ENCODE data around the gene RBBP6. TPM values are rescaled to one million over a fixed set of nuclear protein-coding genes. Genes with fewer than 3 reads are reported as not detected.
"Not testable (repeated sequence)": the region's sequence is repeated elsewhere in the genome, so short reads cannot be mapped to it uniquely, and the experiment has no call there.

Gene RBBP6
- total RNA-seq, 2 experiments from 2014 or later = 65.1 to 66.4 TPM

- H3K4me3 Mint-ChIP-seq = no peak overlapping the region
- no peaks in the 10 kb centered on the region for H3K27me3 Mint-ChIP-seq
- no peak overlapping the region for H3K27ac Mint-ChIP-seq
- H3K4me1 Mint-ChIP-seq = peaks cover 2% of the 10 kb centered on the region
- no peak for DNase-seq
- peaks cover 33% of the 10 kb centered on the region for H3K9me3 Mint-ChIP-seq
- peaks cover 59% of the 10 kb centered on the region for H3K36me3 Mint-ChIP-seq
These were observed 32.7 kb downstream of the RBBP6 start for GRCh38 chr16:24572069-24572468.

- Mint-ChIP-seq H3K4me3 (no peak overlapping the region), H3K4me1 (peaks cover 2% of the 10 kb centered on the region), H3K9me3 (peaks cover 33% of the 10 kb centered on the region), H3K27ac (no peak overlapping the region), H3K36me3 (peaks cover 50% of the 10 kb centered on the region), H3K27me3 (no peaks in the 10 kb centered on the region)
- no peak for DNase-seq
These were observed 33.8 kb downstream of the RBBP6 start for GRCh38 chr16:24573141-24573540.

GRCh38 chr16:24574515-24575485, 35.4 kb downstream of the RBBP6 start:
- H3K27ac Mint-ChIP-seq = not testable (repeated sequence)

GRCh38 chr16:24575791-24576190, 36.4 kb downstream of the RBBP6 start:
- not testable (repeated sequence) for H3K27me3 Mint-ChIP-seq, DNase-seq, H3K4me1 Mint-ChIP-seq, H3K27ac Mint-ChIP-seq, H3K4me3 Mint-ChIP-seq
- H3K9me3 Mint-ChIP-seq = peaks cover 16% of the 10 kb centered on the region
- peaks cover 25% of the 10 kb centered on the region for H3K36me3 Mint-ChIP-seq

More at GRCh38 chr16:24574515-24575485, 35.4 kb downstream of the RBBP6 start:
- not testable (repeated sequence) for H3K4me3 Mint-ChIP-seq, H3K27me3 Mint-ChIP-seq, DNase-seq, H3K4me1 Mint-ChIP-seq
- Mint-ChIP-seq H3K36me3 (peaks cover 33% of the 10 kb centered on the region), H3K9me3 (peaks cover 22% of the 10 kb centered on the region)

DNA sequence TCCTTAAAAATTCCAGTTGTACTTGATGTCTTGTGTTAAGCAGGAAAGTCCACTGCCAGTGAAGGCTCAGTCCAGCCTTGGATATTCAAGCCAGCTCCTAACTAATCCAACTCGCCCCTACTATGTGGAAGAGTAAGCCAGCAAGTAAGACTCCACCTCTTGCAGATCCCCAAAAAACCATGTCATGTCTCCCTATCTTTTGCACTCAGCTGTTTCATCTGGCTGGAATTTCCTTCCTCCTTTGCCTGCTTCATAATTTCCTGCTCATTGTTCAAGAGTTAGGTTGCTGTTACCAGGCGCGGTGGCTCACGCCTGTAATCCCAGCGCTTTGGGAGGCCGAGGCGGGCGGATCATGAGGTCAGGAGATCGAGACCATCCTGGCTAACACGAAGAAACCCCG, 37.8 kb downstream of the RBBP6 start:
- Mint-ChIP-seq H3K4me3 (no peak overlapping the region), H3K9me3 (peaks cover 3% of the 10 kb centered on the region), H3K36me3 (peaks cover 11% of the 10 kb centered on the region), H3K4me1 (peaks cover 2% of the 10 kb centered on the region), H3K27ac (no peak overlapping the region), H3K27me3 (no peaks in the 10 kb centered on the region)
- no peak for DNase-seq

DNA sequence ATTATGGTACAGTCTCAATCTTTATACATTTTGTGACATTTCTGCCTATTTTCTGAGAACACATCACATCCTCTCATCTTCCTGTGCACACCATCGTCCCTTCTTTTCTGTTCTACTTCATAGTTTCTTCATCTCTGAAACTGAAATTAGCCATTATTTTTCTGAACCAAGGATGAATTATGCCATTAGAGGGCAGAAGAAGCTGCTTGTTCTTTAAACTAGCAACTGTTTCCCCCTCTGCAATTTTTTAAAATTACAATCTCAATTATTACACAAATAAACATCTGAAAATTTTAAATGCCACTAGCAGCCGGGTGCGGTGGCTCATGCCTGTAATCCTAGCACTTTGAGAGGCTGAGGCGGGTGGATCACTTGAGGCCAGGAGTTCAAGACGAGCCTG, 41.3 kb downstream of the RBBP6 start:
- H3K4me3 Mint-ChIP-seq = no peak overlapping the region
- H3K4me1 Mint-ChIP-seq = peaks cover 3% of the 10 kb centered on the region
- H3K27me3 Mint-ChIP-seq = peaks cover 4% of the 10 kb centered on the region
- no peaks in the 10 kb centered on the region for H3K9me3 Mint-ChIP-seq
- no peak for DNase-seq
- H3K27ac Mint-ChIP-seq = no peak overlapping the region
- no peaks in the 10 kb centered on the region for H3K36me3 Mint-ChIP-seq

DNA sequence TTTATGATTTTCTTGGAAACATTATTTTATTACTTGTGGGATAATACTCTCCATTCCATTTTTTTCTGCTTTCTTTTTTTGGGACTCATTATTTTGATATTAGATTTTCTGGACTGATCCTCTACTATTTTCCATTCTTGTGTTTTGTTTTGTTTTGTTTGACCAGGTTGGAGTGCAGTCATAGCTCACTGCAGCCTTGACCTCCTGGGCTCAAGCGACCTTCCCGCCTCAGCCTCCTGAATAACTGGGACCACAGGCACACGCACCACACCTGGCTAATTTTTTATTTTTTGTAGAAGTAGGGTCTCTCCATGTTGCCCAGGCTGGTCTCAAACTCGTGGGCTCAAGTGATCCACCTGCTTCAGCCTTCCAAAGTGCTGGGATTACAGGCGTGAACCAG, 44.1 kb downstream of the RBBP6 start:
- Mint-ChIP-seq H3K36me3 (no peaks in the 10 kb centered on the region), H3K27ac (no peak overlapping the region), H3K4me1 (peaks cover 3% of the 10 kb centered on the region), H3K4me3 (no peak overlapping the region), H3K9me3 (no peaks in the 10 kb centered on the region), H3K27me3 (peaks cover 12% of the 10 kb centered on the region)
- no peak for DNase-seq

GRCh38 chr16:24589997-24590396, 50.6 kb downstream of the RBBP6 start:
- DNase-seq = no peak
- H3K4me3 Mint-ChIP-seq = no peak overlapping the region
- peaks cover 12% of the 10 kb centered on the region for H3K27me3 Mint-ChIP-seq
- H3K4me1 Mint-ChIP-seq = peaks cover 2% of the 10 kb centered on the region
- H3K9me3 Mint-ChIP-seq = no peaks in the 10 kb centered on the region
- H3K36me3 Mint-ChIP-seq = no peaks in the 10 kb centered on the region
- no peak overlapping the region for H3K27ac Mint-ChIP-seq

GRCh38 chr16:24598777-24599437, 59.5 kb downstream of the RBBP6 start:
- no peak for DNase-seq
- Mint-ChIP-seq H3K4me3 (no peak overlapping the region), H3K27ac (no peak overlapping the region), H3K9me3 (peaks cover 9% of the 10 kb centered on the region), H3K4me1 (no peaks in the 10 kb centered on the region), H3K27me3 (peaks cover 32% of the 10 kb centered on the region), H3K36me3 (no peaks in the 10 kb centered on the region)

DNA sequence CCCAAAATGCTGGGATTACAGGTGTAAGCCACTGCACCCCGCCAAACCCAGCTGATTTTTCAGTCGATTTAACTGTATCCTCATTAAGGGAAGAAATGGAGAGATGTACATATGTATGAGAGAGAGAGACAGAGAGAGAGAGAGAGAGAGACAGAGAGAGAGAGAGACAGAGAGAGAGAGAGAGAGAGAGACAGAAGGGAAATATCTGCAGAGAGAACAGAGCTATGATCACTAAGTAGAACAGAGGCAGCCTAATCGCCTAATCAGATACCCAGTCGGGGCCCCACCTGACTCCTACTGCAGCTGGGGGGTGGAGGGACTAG, 70.0 kb downstream of the RBBP6 start:
- Mint-ChIP-seq H3K9me3 (no peaks in the 10 kb centered on the region), H3K27ac (no peak overlapping the region), H3K36me3 (no peaks in the 10 kb centered on the region), H3K4me3 (peak overlapping the region; percentile 55), H3K4me1 (peaks cover 13% of the 10 kb centered on the region), H3K27me3 (peaks cover 65% of the 10 kb centered on the region)
- DNase-seq = no peak

- peak; percentile 3 for DNase-seq
- Mint-ChIP-seq H3K4me1 (peaks cover 13% of the 10 kb centered on the region), H3K9me3 (no peaks in the 10 kb centered on the region), H3K36me3 (no peaks in the 10 kb centered on the region), H3K4me3 (peak overlapping the region; percentile 55), H3K27me3 (peaks cover 62% of the 10 kb centered on the region), H3K27ac (no peak overlapping the region)
These were observed 70.5 kb downstream of the RBBP6 start for GRCh38 chr16:24609740-24610415.

- H3K4me1 Mint-ChIP-seq = peaks cover 13% of the 10 kb centered on the region
- H3K27me3 Mint-ChIP-seq = peaks cover 59% of the 10 kb centered on the region
- no peaks in the 10 kb centered on the region for H3K9me3 Mint-ChIP-seq
- no peaks in the 10 kb centered on the region for H3K36me3 Mint-ChIP-seq
- H3K27ac Mint-ChIP-seq = no peak overlapping the region
- DNase-seq = peak; percentile 14
- peak overlapping the region; percentile 55 for H3K4me3 Mint-ChIP-seq
These were observed 71.0 kb downstream of the RBBP6 start for GRCh38 chr16:24610416-24610755.

- Mint-ChIP-seq H3K9me3 (no peaks in the 10 kb centered on the region), H3K4me1 (peaks cover 13% of the 10 kb centered on the region), H3K27ac (no peak overlapping the region), H3K4me3 (no peak overlapping the region), H3K27me3 (peaks cover 56% of the 10 kb centered on the region), H3K36me3 (no peaks in the 10 kb centered on the region)
- no peak for DNase-seq
These were observed 71.9 kb downstream of the RBBP6 start for GRCh38 chr16:24611310-24611709.

- no peak overlapping the region for H3K27ac Mint-ChIP-seq
- H3K4me1 Mint-ChIP-seq = peaks cover 13% of the 10 kb centered on the region
- no peak for DNase-seq
- peaks cover 48% of the 10 kb centered on the region for H3K27me3 Mint-ChIP-seq
- H3K9me3 Mint-ChIP-seq = no peaks in the 10 kb centered on the region
- H3K36me3 Mint-ChIP-seq = no peaks in the 10 kb centered on the region
- H3K4me3 Mint-ChIP-seq = no peak overlapping the region
These were observed 73.3 kb downstream of the RBBP6 start for GRCh38 chr16:24612656-24613055.

DNA sequence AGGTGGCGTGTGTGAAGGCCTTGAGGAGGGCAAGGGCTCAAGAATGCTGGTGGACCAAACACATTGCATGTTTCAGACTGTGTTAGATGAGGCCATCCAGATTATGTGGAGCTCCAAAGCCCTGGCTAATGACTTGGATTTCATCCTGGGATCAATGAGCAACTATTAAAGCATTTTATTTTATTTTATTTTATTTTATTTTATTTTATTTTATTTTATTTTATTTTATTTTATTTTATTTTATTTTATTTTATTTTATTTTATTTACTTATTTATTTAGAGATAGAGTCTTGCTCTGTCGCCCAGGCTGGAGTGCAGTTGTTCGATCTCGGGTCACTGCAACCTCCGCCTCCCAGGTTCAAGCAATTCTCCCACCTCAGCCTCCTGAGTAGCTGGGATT, 73.9 kb downstream of the RBBP6 start:
- not testable (repeated sequence) for DNase-seq, H3K4me3 Mint-ChIP-seq, H3K27ac Mint-ChIP-seq, H3K9me3 Mint-ChIP-seq, H3K36me3 Mint-ChIP-seq
- Mint-ChIP-seq H3K27me3 (peaks cover 42% of the 10 kb centered on the region), H3K4me1 (peaks cover 13% of the 10 kb centered on the region)
